HepG2 (cell line): Measurements from ENCODE around the gene TUT4. TPM values are rescaled to one million over a fixed set of nuclear protein-coding genes. Genes with fewer than 3 reads are reported as not detected.

Source experiments
- ATAC-seq: fragments of 200-7000 bp; cut with Tn5 transposase; 3 replicates; pipeline ENCODE4 v1.9.1; 2020; ENCODE audit warnings: mild to moderate bottlenecking, moderate library complexity
- BruUV-seq: library from RNA; stranded (reverse); fragments of 400-500 nt; replicated peaks from 2 replicates; lab custom pipeline; 2021; lab: Mats Ljungman, UMichigan
- CTCF ChIA-PET: fragments of 300-600 bp; formaldehyde crosslinking; extraction: SDS; loops from one replicate; lab custom pipeline; 2021; ENCODE audit warnings: low total read pairs, inconsistent platforms, low intra/inter-chr PET ratio; lab: Yijun Ruan, JAX
- POLR2A ChIA-PET: fragments of 350-600 bp; sonication (Branson Sonifier 250); formaldehyde crosslinking; loops from one replicate; lab custom pipeline; 2020; ENCODE audit warnings: antibody characterized with exemption, inconsistent platforms; lab: Yijun Ruan, JAX
- DNase-seq: peaks from one replicate; pipeline ENCODE4 v3.0.0-alpha.2; 2015; ENCODE audit warnings: low spot score
- FAIRE-seq: peaks from 3 replicates; lab custom pipeline; 2011; peaks lifted over from hg19 to GRCh38; lab: Jason Lieb, UNC
- H2AFZ ChIP-seq: one replicate; pipeline ENCODE4 v1.6.1; 2011; ENCODE audit warnings: low read length, inconsistent platforms
- H3K27ac ChIP-seq: fragments of 300-600 bp; 3 replicates; pipeline ENCODE4 v1.8.0; 2011; ENCODE audit warnings: mixed run types, mild to moderate bottlenecking, mixed read lengths, low read length, inconsistent platforms; ENCODE audit not compliant: insufficient read depth; ENCODE audit errors: extremely low read length
- H3K27me3 ChIP-seq, 2 experiments: fragments of 200-600 bp in 1 of 2; 2 replicates in 1 of 2; 3 replicates in 1 of 2; pipeline versions ENCODE4 v1.6.0 to v1.8.0; 2011; ENCODE audit warnings: low read length in 2 of 2, mild to moderate bottlenecking in 2 of 2, moderate library complexity in 2 of 2, inconsistent platforms in 1 of 2; ENCODE audit not compliant: insufficient read depth in 2 of 2, control insufficient read depth in 1 of 2
- H3K36me3 ChIP-seq, 2 experiments: fragments of 200-600 bp in 1 of 2; replicated peaks in 1 of 2; 2 replicates in 1 of 2; 3 replicates in 1 of 2; pipeline versions ENCODE4 v1.5.1 to v1.8.0; 2011; ENCODE audit warnings: low read length in 2 of 2, inconsistent platforms in 1 of 2; ENCODE audit not compliant: insufficient read depth in 2 of 2, control insufficient read depth in 1 of 2
- H3K4me1 ChIP-seq: 2 replicates; pipeline ENCODE4 v1.5.1; 2012; ENCODE audit warnings: low read length, inconsistent platforms; ENCODE audit not compliant: insufficient read depth
- H3K4me2 ChIP-seq: 2 replicates; pipeline ENCODE4 v1.6.0; 2011; ENCODE audit warnings: low read depth, low read length, inconsistent platforms
- H3K4me3 ChIP-seq, 3 experiments: fragments of 200-600 bp in 1 of 3; sonication (generic), shearing (Covaris generic) in 1 of 3; replicated peaks in 1 of 3; 2 replicates each; pipeline ENCODE4 v1.5.1; 2011 to 2016; ENCODE audit warnings: low read length in 3 of 3, inconsistent platforms in 2 of 3, low read depth in 2 of 3, mild to moderate bottlenecking in 2 of 3, control low read depth in 1 of 3, mixed read lengths in 1 of 3; ENCODE audit not compliant: insufficient read depth in 1 of 3
- H3K79me2 ChIP-seq: one replicate; pipeline ENCODE4 v1.6.1; 2011; ENCODE audit warnings: low read length, inconsistent platforms; ENCODE audit not compliant: insufficient read depth
- H3K9ac ChIP-seq: 2 replicates; pipeline ENCODE4 v1.6.0; 2011; ENCODE audit warnings: mild to moderate bottlenecking, low read depth, low read length, inconsistent platforms; ENCODE audit not compliant: insufficient read depth
- H3K9me3 ChIP-seq: 2 replicates; pipeline ENCODE4 v1.5.1; 2012; ENCODE audit warnings: mild to moderate bottlenecking, low read length
- H4K20me1 ChIP-seq: 2 replicates; pipeline ENCODE4 v1.6.0; 2011; ENCODE audit warnings: inconsistent platforms, mild to moderate bottlenecking, low read length, moderate library complexity; ENCODE audit not compliant: insufficient read depth
- ATAD3A ChIP-seq: sonication (generic); formaldehyde crosslinking; IDR thresholded peaks from 2 replicates; pipeline ENCODE4 v1.4.0; 2020; ENCODE audit warnings: missing genetic modification reagents
- ATF4 ChIP-seq, 2 experiments: fragments of 450-650 bp in 1 of 2; sonication (generic) in 1 of 2; formaldehyde crosslinking; IDR thresholded peaks; 2 replicates each; pipeline versions ENCODE4 v1.5.0 to v1.8.0; 2020 to 2022; ENCODE audit warnings: mild to moderate bottlenecking in 1 of 2, missing genetic modification reagents in 1 of 2
- IKZF1 ChIP-seq: fragments of 450-650 bp; IDR thresholded peaks from 2 replicates; pipeline ENCODE4 v1.7.1; 2016
- NONO ChIP-seq, 2 experiments: fragments of 450-650 bp in 1 of 2; sonication (generic) in 1 of 2; formaldehyde crosslinking in 1 of 2; IDR thresholded peaks in 1 of 2; conservative IDR thresholded peaks in 1 of 2; 2 replicates each; pipeline versions ENCODE4 v1.6.1 to v1.8.0; 2017 to 2022; ENCODE audit warnings: mild to moderate bottlenecking in 1 of 2, missing genetic modification reagents in 1 of 2, moderate library complexity in 1 of 2
- NR2F1 ChIP-seq, 2 experiments: fragments of 450-650 bp in 1 of 2; formaldehyde crosslinking in 1 of 2; IDR thresholded peaks; 2 replicates each; pipeline versions ENCODE4 v1.5.0 to v1.6.1; 2016 to 2020; ENCODE audit warnings: mild to moderate bottlenecking in 1 of 2, missing compliant biosample characterization in 1 of 2, missing genetic modification reagents in 1 of 2, moderate library complexity in 1 of 2
- PHF21A ChIP-seq: sonication (generic); formaldehyde crosslinking; IDR thresholded peaks from 2 replicates; pipeline ENCODE4 v1.5.0; 2020; ENCODE audit warnings: mild to moderate bottlenecking, missing genetic modification reagents
- PHF5A ChIP-seq: IDR thresholded peaks from one replicate; pipeline ENCODE4 v1.6.1; 2018; ENCODE audit warnings: low read depth, missing genetic modification reagents; ENCODE audit not compliant: unreplicated experiment
- POGZ ChIP-seq: sonication (generic); formaldehyde crosslinking; IDR thresholded peaks from 2 replicates; pipeline ENCODE4 v1.4.0; 2020; ENCODE audit warnings: mild to moderate bottlenecking, missing genetic modification reagents
- POLR2AphosphoS2 ChIP-seq: IDR thresholded peaks from 2 replicates; pipeline ENCODE4 v1.6.1; 2011; ENCODE audit warnings: low read depth, low read length, improper control_type of control experiment
- RBAK ChIP-seq: sonication (generic); formaldehyde crosslinking; IDR thresholded peaks from 2 replicates; pipeline ENCODE4 v1.5.1; 2020; ENCODE audit warnings: mild to moderate bottlenecking, missing genetic modification reagents
- RFX3 ChIP-seq: IDR thresholded peaks from 2 replicates; pipeline ENCODE4 v1.6.1; 2016; ENCODE audit warnings: missing biosample characterization, missing genetic modification reagents
- SYNCRIP ChIP-seq: fragments of 200-400 bp; formaldehyde crosslinking; IDR thresholded peaks from 2 replicates; pipeline ENCODE4 v1.6.1; 2018; ENCODE audit warnings: mild to moderate bottlenecking, low read depth, low read length; ENCODE audit not compliant: insufficient read depth
- ZNF205 ChIP-seq: IDR thresholded peaks from 2 replicates; pipeline ENCODE4 v1.6.1; 2018; ENCODE audit warnings: missing biosample characterization, missing genetic modification reagents
- ZNF296 ChIP-seq: sonication (generic); formaldehyde crosslinking; conservative IDR thresholded peaks from 2 replicates; pipeline ENCODE4 v1.5.0; 2020; ENCODE audit warnings: mild to moderate bottlenecking, missing genetic modification reagents
- ZNF34 ChIP-seq: sonication (generic); formaldehyde crosslinking; IDR thresholded peaks from 2 replicates; pipeline ENCODE4 v1.4.0; 2020; ENCODE audit warnings: mild to moderate bottlenecking, missing genetic modification reagents, borderline replicate concordance
- WGBS: methylation state at CpG from one replicate; pipeline ENCODE4 v1.1.6; 2017; ENCODE audit warnings: low lambda C conversion rate; 5-methylcytosine and 5-hydroxymethylcytosine counted together
- in situ Hi-C: cut with HindIII; loops from 2 replicates; pipeline ENCODE4 v1.10.0; 2017; ENCODE audit warnings: low pct_unique_long_range_greater_than_20kb; ENCODE audit not compliant: extremely low pct_ligation_motif_present
- intact Hi-C: fragments of 100-400 bp; cut with micrococcal nuclease; formaldehyde crosslinking; loops from one replicate; pipeline ENCODE4 v1.10.0; 2022; ENCODE audit not compliant: unreplicated experiment
- polyA plus RNA-seq, 8 experiments: library from polyadenylated mRNA; depleted of rRNA in 3 of 8; stranded (reverse) in 7 of 8; unstranded in 1 of 8; fragments of >200 nt; fragmentation: Illumina TruSeq in 4 of 8; extraction: Trizol in 4 of 8; gene quantifications; 2 replicates each; pipeline versions ENCODE4 v1.2.1 to v1.2.3, GENCODE V29; 2011 to 2016; ENCODE audit warnings: low read depth in 4 of 8, missing spikeins in 1 of 8, mixed read lengths in 1 of 8; ENCODE audit not compliant: insufficient read depth in 1 of 8
- total RNA-seq, 5 experiments: library from RNA; depleted of rRNA; stranded (reverse); fragments of >200 nt; fragmentation: Illumina TruSeq; extraction: Trizol; gene quantifications; 2 replicates each; pipeline ENCODE4 v1.2.3, GENCODE V29; 2016; ENCODE audit warnings: low read depth in 1 of 5
- TF ChIP-seq, protein P1 (sequence below): sonication (generic); formaldehyde crosslinking; IDR thresholded peaks from 2 replicates; pipeline ENCODE4 v1.4.0; 2020; ENCODE audit warnings: mild to moderate bottlenecking, missing genetic modification reagents, borderline replicate concordance
- TF ChIP-seq, protein P2 (sequence below): sonication (generic); formaldehyde crosslinking; IDR thresholded peaks from 2 replicates; pipeline ENCODE4 v1.4.0; 2020; ENCODE audit warnings: mild to moderate bottlenecking, missing genetic modification reagents

Gene TUT4
- total and polyA plus RNA-seq, 2 of the 13 experiments (the other 11 are each of a cell fraction or from before 2014, with no cell fraction given) = 44.7 to 53.5 TPM

DNA sequence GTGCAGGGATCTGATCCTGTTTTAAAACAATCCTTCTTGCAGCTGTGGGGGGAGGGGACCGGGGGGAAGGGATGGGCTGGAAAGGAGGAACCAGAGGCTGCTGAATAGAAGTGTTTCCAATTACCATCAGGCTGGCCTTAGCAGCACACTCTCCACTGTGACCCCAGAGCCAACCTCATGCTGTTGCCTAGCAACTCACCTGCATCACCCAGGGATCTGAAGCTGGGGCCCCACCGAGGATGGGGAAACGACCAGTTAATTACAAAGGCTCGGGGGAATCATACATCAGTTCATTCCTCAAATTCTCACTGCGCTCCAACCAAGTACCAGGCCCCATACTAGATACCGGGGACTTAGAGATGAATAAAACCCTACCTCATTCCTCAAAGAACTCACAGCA is 37.4 kb upstream of the TUT4 start:
- Histone ChIP-seq H3K79me2 (no peaks in the 10 kb centered on the region), H2AFZ (no peak overlapping the region), H3K27ac (no peak overlapping the region), H3K4me2 (no peak overlapping the region), H3K4me1 (peaks cover 14% of the 10 kb centered on the region; the same call in 1 of the 2 replicates), H3K9me3 (no peaks in the 10 kb centered on the region), H4K20me1 (no peaks in the 10 kb centered on the region), H3K4me3 (no peak overlapping the region), H3K27me3 (no peaks in the 10 kb centered on the region; a peak in 1 of 5 replicates), H3K36me3 (no peaks in the 10 kb centered on the region), H3K9ac (no peak overlapping the region)
- intact Hi-C loops = no loop called here
- POLR2A ChIA-PET = no interaction called here
- DNase-seq = no peak
- 32% methylated on average over 6 of the region's 6 CpGs for WGBS
- no TSS peak for BruUV-seq
- ATAC-seq = no peak; the same call in 2 of the 3 replicates
- CTCF ChIA-PET = no interaction called here
- in situ Hi-C loops = no loop called here
- FAIRE-seq = no peak
- TF ChIP-seq ATF4 (CRISPR knock-in tag; IDR thresholded peaks at IDR 0.05) = no peak
- TF ChIP-seq RFX3 (CRISPR knock-in tag) = 0 out of 2 replicates have a peak, but pooled peaks have one; percentile 12
- no peak for TF ChIP-seq POLR2AphosphoS2

GRCh38 chr1:52588535-52588934 is 35.6 kb upstream of the TUT4 start:
- Histone ChIP-seq H3K27me3 (no peaks in the 10 kb centered on the region; a peak in 1 of 5 replicates), H3K27ac (no peak overlapping the region), H3K4me1 (peaks cover 14% of the 10 kb centered on the region; the same call in 1 of the 2 replicates), H3K4me3 (no peak overlapping the region), H3K36me3 (no peaks in the 10 kb centered on the region), H4K20me1 (no peaks in the 10 kb centered on the region), H2AFZ (no peak overlapping the region), H3K9me3 (no peaks in the 10 kb centered on the region), H3K79me2 (no peaks in the 10 kb centered on the region), H3K4me2 (no peak overlapping the region), H3K9ac (no peak overlapping the region)
- DNase-seq (no peak), ATAC-seq (no peak), FAIRE-seq (no peak)
- ChIA-PET CTCF (no interaction called here), POLR2A (interaction anchor here (1.8 kb wide), 1 partner anchor 63 kb away, joined by 3 read pairs; no protein-coding TSS in a partner anchor)
- in situ Hi-C loops (no loop called here), intact Hi-C loops (no loop called here)
- 27% methylated on average over 1 of the region's 1 CpG for WGBS
- BruUV-seq = no TSS peak
- TF ChIP-seq, protein P1, sequence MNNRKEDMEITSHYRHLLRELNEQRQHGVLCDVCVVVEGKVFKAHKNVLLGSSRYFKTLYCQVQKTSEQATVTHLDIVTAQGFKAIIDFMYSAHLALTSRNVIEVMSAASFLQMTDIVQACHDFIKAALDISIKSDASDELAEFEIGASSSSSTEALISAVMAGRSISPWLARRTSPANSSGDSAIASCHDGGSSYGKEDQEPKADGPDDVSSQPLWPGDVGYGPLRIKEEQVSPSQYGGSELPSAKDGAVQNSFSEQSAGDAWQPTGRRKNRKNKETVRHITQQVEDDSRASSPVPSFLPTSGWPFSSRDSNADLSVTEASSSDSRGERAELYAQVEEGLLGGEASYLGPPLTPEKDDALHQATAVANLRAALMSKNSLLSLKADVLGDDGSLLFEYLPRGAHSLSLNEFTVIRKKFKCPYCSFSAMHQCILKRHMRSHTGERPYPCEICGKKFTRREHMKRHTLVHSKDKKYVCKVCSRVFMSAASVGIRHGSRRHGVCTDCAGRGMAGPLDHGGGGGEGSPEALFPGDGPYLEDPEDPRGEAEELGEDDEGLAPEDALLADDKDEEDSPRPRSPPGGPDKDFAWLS (CRISPR knock-in tag) = no peak
- TF ChIP-seq, protein P2, sequence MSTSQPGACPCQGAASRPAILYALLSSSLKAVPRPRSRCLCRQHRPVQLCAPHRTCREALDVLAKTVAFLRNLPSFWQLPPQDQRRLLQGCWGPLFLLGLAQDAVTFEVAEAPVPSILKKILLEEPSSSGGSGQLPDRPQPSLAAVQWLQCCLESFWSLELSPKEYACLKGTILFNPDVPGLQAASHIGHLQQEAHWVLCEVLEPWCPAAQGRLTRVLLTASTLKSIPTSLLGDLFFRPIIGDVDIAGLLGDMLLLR (CRISPR knock-in tag) = no peak
- TF ChIP-seq SYNCRIP = no peak
- no peak for TF ChIP-seq NONO (IDR thresholded peaks at IDR 0.05)
- TF ChIP-seq NONO (CRISPR knock-in tag; conservative IDR thresholded peaks at IDR 0.05) = no peak
- TF ChIP-seq ATAD3A = no peak
- no peak for TF ChIP-seq RBAK (CRISPR knock-in tag)
- no peak for TF ChIP-seq POGZ (CRISPR knock-in tag)
- TF ChIP-seq ZNF296 (CRISPR knock-in tag) = no peak
- no peak for TF ChIP-seq PHF5A (CRISPR knock-in tag)
- TF ChIP-seq NR2F1 (CRISPR knock-in tag; IDR thresholded peaks at IDR 0.05) = no peak
- no peak for TF ChIP-seq ZNF34 (CRISPR knock-in tag)
- no peak for TF ChIP-seq PHF21A (CRISPR knock-in tag)
- TF ChIP-seq IKZF1 = no peak
- TF ChIP-seq ZNF205 (CRISPR knock-in tag) = no peak
